HEK293 (cell line): ENCODE measurements around the gene ELL2.

Experiments used
- CTCF ChIA-PET: fragments of 350-600 bp; formaldehyde crosslinking; extraction: SDS; loops from one replicate; lab custom pipeline; 2021; ENCODE audit warnings: antibody characterized with exemption; lab: Yijun Ruan, JAX
- POLR2A ChIA-PET: fragments of 300-600 bp; formaldehyde crosslinking; extraction: SDS; loops from one replicate; lab custom pipeline; 2020; ENCODE audit warnings: antibody characterized with exemption, inconsistent platforms; lab: Yijun Ruan, JAX
- H3K27ac ChIP-seq: fragments of 200-500 bp; sonication (Bioruptor generic); 2 replicates; pipeline ENCODE4 v1.5.1; 2014; ENCODE audit warnings: low read depth, low read length, control low read depth, inconsistent platforms; ENCODE audit errors: extremely low read depth
- H3K36me3 ChIP-seq, 2 experiments: fragments of 200-500 bp in 1 of 2; sonication (Bioruptor generic) in 1 of 2; 1 replicate in 1 of 2; 2 replicates in 1 of 2; pipeline ENCODE4 v1.5.1; 2014 to 2017; ENCODE audit warnings: inconsistent platforms in 2 of 2, low read length in 2 of 2; ENCODE audit not compliant: control insufficient read depth in 2 of 2, insufficient read depth in 1 of 2
- H3K4me1 ChIP-seq: fragments of 200-500 bp; sonication (Bioruptor generic); 2 replicates; pipeline ENCODE4 v1.5.1; 2014; ENCODE audit warnings: mild to moderate bottlenecking, low read length, inconsistent platforms; ENCODE audit not compliant: control insufficient read depth, insufficient read depth
- H3K4me3 ChIP-seq: 2 replicates; pipeline ENCODE4 v1.5.1; 2011; ENCODE audit warnings: low read depth, mild to moderate bottlenecking, control low read depth, low read length, moderate library complexity
- H3K9me3 ChIP-seq: fragments of 200-500 bp; sonication (Bioruptor generic); 2 replicates; pipeline ENCODE4 v1.5.1; 2014; ENCODE audit warnings: low read depth, low read length, inconsistent platforms; ENCODE audit not compliant: control insufficient read depth, insufficient read depth
- BCL6B ChIP-seq: fragments of 450-650 bp; formaldehyde crosslinking; IDR thresholded peaks from 2 replicates; pipeline ENCODE4 v1.5.1; 2017; ENCODE audit warnings: missing biosample characterization, missing genetic modification characterization
- GFI1B ChIP-seq: fragments of 450-650 bp; formaldehyde crosslinking; IDR thresholded peaks from 2 replicates; pipeline ENCODE4 v1.5.1; 2016; ENCODE audit warnings: missing biosample characterization, missing genetic modification characterization
- KLF10 ChIP-seq: fragments of 450-650 bp; IDR thresholded peaks from 2 replicates; pipeline ENCODE4 v1.5.1; 2018; ENCODE audit warnings: missing biosample characterization, mild to moderate bottlenecking, missing genetic modification characterization
- MYNN ChIP-seq: fragments of 450-650 bp; formaldehyde crosslinking; IDR thresholded peaks from 2 replicates; pipeline ENCODE4 v1.5.1; 2016; ENCODE audit warnings: missing biosample characterization, missing genetic modification characterization, borderline replicate concordance
- MZF1 ChIP-seq: fragments of 450-650 bp; formaldehyde crosslinking; IDR thresholded peaks from 2 replicates; pipeline ENCODE4 v1.5.1; 2017; ENCODE audit warnings: missing biosample characterization, missing genetic modification characterization, borderline replicate concordance
- OVOL3 ChIP-seq: fragments of 450-650 bp; formaldehyde crosslinking; IDR thresholded peaks from 2 replicates; pipeline ENCODE4 v1.5.1; 2016; ENCODE audit warnings: missing biosample characterization, missing genetic modification characterization
- PRDM1 ChIP-seq: fragments of 450-650 bp; formaldehyde crosslinking; IDR thresholded peaks from 2 replicates; pipeline ENCODE4; 2016; ENCODE audit warnings: missing biosample characterization, missing genetic modification characterization
- PRDM4 ChIP-seq: fragments of 450-650 bp; formaldehyde crosslinking; IDR thresholded peaks from 2 replicates; pipeline ENCODE4 v1.5.1; 2017; ENCODE audit warnings: missing biosample characterization, missing genetic modification characterization
- SETDB1 ChIP-seq: IDR thresholded peaks from one replicate; pipeline ENCODE4 v1.6.1; 2017; ENCODE audit warnings: mild to moderate bottlenecking, low read length, moderate library complexity, mixed read lengths; ENCODE audit not compliant: insufficient read length
- ZBTB48 ChIP-seq: fragments of 450-650 bp; formaldehyde crosslinking; IDR thresholded peaks from 2 replicates; pipeline ENCODE4 v1.5.1; 2016; ENCODE audit warnings: missing biosample characterization, missing genetic modification characterization
- ZNF112 ChIP-seq: fragments of 450-650 bp; formaldehyde crosslinking; IDR thresholded peaks from 2 replicates; pipeline ENCODE4 v1.5.0; 2017; ENCODE audit warnings: missing biosample characterization, missing genetic modification characterization
- ZNF138 ChIP-seq: fragments of 450-650 bp; formaldehyde crosslinking; IDR thresholded peaks from 2 replicates; pipeline ENCODE4 v1.5.1; 2016; ENCODE audit warnings: missing biosample characterization, missing genetic modification characterization, borderline replicate concordance
- ZNF16 ChIP-seq: fragments of 450-650 bp; formaldehyde crosslinking; IDR thresholded peaks from 2 replicates; pipeline ENCODE4 v1.5.1; 2016; ENCODE audit warnings: low read depth, missing biosample characterization, missing genetic modification characterization
- ZNF169 ChIP-seq: fragments of 450-650 bp; formaldehyde crosslinking; IDR thresholded peaks from 2 replicates; pipeline ENCODE4 v1.5.1; 2016; ENCODE audit warnings: missing biosample characterization, missing genetic modification characterization
- ZNF214 ChIP-seq: fragments of 450-650 bp; formaldehyde crosslinking; IDR thresholded peaks from 2 replicates; pipeline ENCODE4 v1.5.1; 2017; ENCODE audit warnings: missing biosample characterization, mild to moderate bottlenecking, missing genetic modification characterization, borderline replicate concordance
- ZNF24 ChIP-seq: fragments of 450-650 bp; formaldehyde crosslinking; IDR thresholded peaks from 2 replicates; pipeline ENCODE4 v1.5.1; 2016; ENCODE audit warnings: missing biosample characterization, missing genetic modification characterization
- ZNF433 ChIP-seq: fragments of 450-650 bp; formaldehyde crosslinking; IDR thresholded peaks from 2 replicates; pipeline ENCODE4 v1.5.1; 2016; ENCODE audit warnings: missing biosample characterization, missing genetic modification characterization, low read depth
- ZNF449 ChIP-seq: fragments of 450-650 bp; formaldehyde crosslinking; IDR thresholded peaks from 2 replicates; pipeline ENCODE4 v1.5.1; 2017; ENCODE audit warnings: missing biosample characterization, mild to moderate bottlenecking, missing genetic modification characterization, moderate library complexity
- ZNF514 ChIP-seq: fragments of 450-650 bp; formaldehyde crosslinking; IDR thresholded peaks from 2 replicates; pipeline ENCODE4 v1.5.1; 2016; ENCODE audit warnings: missing biosample characterization, missing genetic modification characterization
- ZNF548 ChIP-seq: fragments of 450-650 bp; formaldehyde crosslinking; IDR thresholded peaks from 2 replicates; pipeline ENCODE4 v1.5.1; 2016; ENCODE audit warnings: missing biosample characterization, missing genetic modification characterization
- ZNF610 ChIP-seq: fragments of 450-650 bp; formaldehyde crosslinking; IDR thresholded peaks from 2 replicates; pipeline ENCODE4 v1.5.1; 2016; ENCODE audit warnings: missing biosample characterization, missing genetic modification characterization, borderline replicate concordance
- ZNF623 ChIP-seq: fragments of 450-650 bp; formaldehyde crosslinking; IDR thresholded peaks from 2 replicates; pipeline ENCODE4 v1.5.1; 2016; ENCODE audit warnings: missing biosample characterization, missing genetic modification characterization
- ZNF624 ChIP-seq: fragments of 450-650 bp; formaldehyde crosslinking; IDR thresholded peaks from 2 replicates; pipeline ENCODE4 v1.5.1; 2017; ENCODE audit warnings: missing biosample characterization, missing genetic modification characterization
- ZNF645 ChIP-seq: fragments of 450-650 bp; formaldehyde crosslinking; IDR thresholded peaks from 2 replicates; pipeline ENCODE4; 2016; ENCODE audit warnings: missing biosample characterization, missing genetic modification characterization
- ZNF837 ChIP-seq: fragments of 450-650 bp; formaldehyde crosslinking; IDR thresholded peaks from 2 replicates; pipeline ENCODE4 v1.5.1; 2016; ENCODE audit warnings: missing biosample characterization, missing genetic modification characterization
- ZSCAN16 ChIP-seq: fragments of 450-650 bp; formaldehyde crosslinking; IDR thresholded peaks from 2 replicates; pipeline ENCODE4 v1.5.1; 2016; ENCODE audit warnings: missing biosample characterization, missing genetic modification characterization
- ZSCAN30 ChIP-seq: fragments of 450-650 bp; IDR thresholded peaks from 2 replicates; pipeline ENCODE4 v1.5.1; 2018; ENCODE audit warnings: missing biosample characterization, mild to moderate bottlenecking, missing genetic modification characterization, moderate library complexity

The ELL2 gene

GRCh38 chr5:95969055-95969454 lies 7.4 kb upstream of the ELL2 start:
- ChIA-PET CTCF (interaction anchor here (0.6 to 2.0 kb wide), 2 partner anchors 45 to 367 kb away, joined by 3 to 6 read pairs; no protein-coding TSS in a partner anchor), POLR2A (no interaction called here)
- Histone ChIP-seq H3K9me3 (no peaks in the 10 kb centered on the region), H3K4me3 (no peak overlapping the region), H3K4me1 (peaks cover 4% of the 10 kb centered on the region; the same call in 1 of the 2 replicates), H3K36me3 (no peaks in the 10 kb centered on the region), H3K27ac (no peak overlapping the region)
- TF ChIP-seq KLF10 (tag by site-specific recombination) = no peak
- no peak for TF ChIP-seq ZNF138 (tag by site-specific recombination)
- TF ChIP-seq ZNF624 (tag by site-specific recombination) = no peak
- no peak for TF ChIP-seq ZNF449 (tag by site-specific recombination)
- no peak for TF ChIP-seq ZNF837 (tag by site-specific recombination)
- no peak for TF ChIP-seq ZNF169 (tag by site-specific recombination)
- no peak for TF ChIP-seq MYNN (tag by site-specific recombination)
- no peak for TF ChIP-seq ZNF610 (tag by site-specific recombination)
- TF ChIP-seq OVOL3 (tag by site-specific recombination) = no peak
- TF ChIP-seq PRDM1 (tag by site-specific recombination) = no peak
- TF ChIP-seq ZNF214 (tag by site-specific recombination) = no peak
- TF ChIP-seq ZNF112 (tag by site-specific recombination) = no peak
- no peak for TF ChIP-seq ZBTB48
- no peak for TF ChIP-seq BCL6B (tag by site-specific recombination)
- TF ChIP-seq SETDB1 = no peak

- CTCF ChIA-PET = interaction anchor here (2.0 kb wide), 1 partner anchor 369 kb away, joined by 6 read pairs; no protein-coding TSS in a partner anchor
- TF ChIP-seq GFI1B = no peak
- TF ChIP-seq ZSCAN30 (tag by site-specific recombination) = no peak
- no peak for TF ChIP-seq ZNF24 (tag by site-specific recombination)
- TF ChIP-seq ZNF449 (tag by site-specific recombination) = no peak
- no peak for TF ChIP-seq ZSCAN16 (tag by site-specific recombination)
- TF ChIP-seq ZNF645 (tag by site-specific recombination) = no peak
- TF ChIP-seq ZNF548 (tag by site-specific recombination) = no peak
- no peak for TF ChIP-seq ZNF169 (tag by site-specific recombination)
- TF ChIP-seq ZBTB48 = no peak
- no peak for TF ChIP-seq MZF1 (tag by site-specific recombination)
- TF ChIP-seq PRDM4 (tag by site-specific recombination) = no peak
- TF ChIP-seq ZNF433 (tag by site-specific recombination) = peak; percentile 73
- TF ChIP-seq ZNF514 (tag by site-specific recombination) = no peak
- TF ChIP-seq ZNF16 (tag by site-specific recombination) = no peak
- peak; percentile 67 for TF ChIP-seq ZNF623
Measured at GRCh38 chr5:95967236-95967635, 5.6 kb upstream of the ELL2 start.

More at GRCh38 chr5:95967236-95967635, 5.6 kb upstream of the ELL2 start:
- POLR2A ChIA-PET = no interaction called here
- peaks cover 4% of the 10 kb centered on the region; the same call in 1 of the 2 replicates for H3K4me1 ChIP-seq
- H3K9me3 ChIP-seq = no peaks in the 10 kb centered on the region
- H3K4me3 ChIP-seq = no peak overlapping the region
- no peaks in the 10 kb centered on the region for H3K36me3 ChIP-seq
- no peak overlapping the region for H3K27ac ChIP-seq
